HepG2 (cell line): Measurements from ENCODE around the gene FIGNL1. TPM values are rescaled to one million over a fixed set of nuclear protein-coding genes. Genes with fewer than 3 reads are reported as not detected.
A peak's percentile ranks its signal among the peaks of the same experiment; 100 is the strongest.

Experiments
- ARNTL ChIP-seq: sonication (generic); formaldehyde crosslinking; IDR thresholded peaks from 2 replicates; pipeline ENCODE4 v1.4.0; 2020; ENCODE audit warnings: mild to moderate bottlenecking, missing genetic modification reagents
- FOXK1 ChIP-seq: sonication (generic); formaldehyde crosslinking; IDR thresholded peaks from 2 replicates; pipeline ENCODE4 v1.4.0; 2020; ENCODE audit warnings: low read depth, missing genetic modification reagents, borderline replicate concordance
- FOXP4 ChIP-seq: sonication (generic); formaldehyde crosslinking; IDR thresholded peaks from 2 replicates; pipeline ENCODE4 v1.4.0; 2020; ENCODE audit warnings: missing genetic modification reagents
- IKZF4 ChIP-seq: sonication (generic); formaldehyde crosslinking; IDR thresholded peaks from 2 replicates; pipeline ENCODE4 v1.5.1; 2020; ENCODE audit warnings: borderline replicate concordance, mild to moderate bottlenecking, low read depth, missing genetic modification reagents; ENCODE audit errors: not compliant biosample characterization
- KAT8 ChIP-seq: IDR thresholded peaks from 2 replicates; pipeline ENCODE4 v1.6.1; 2016; ENCODE audit warnings: missing genetic modification reagents, missing compliant biosample characterization
- MYNN ChIP-seq: sonication (generic); formaldehyde crosslinking; IDR thresholded peaks from 2 replicates; pipeline ENCODE4 v1.4.0; 2020; ENCODE audit warnings: mild to moderate bottlenecking, low read depth, missing genetic modification reagents
- PTBP1 ChIP-seq: fragments of 200-400 bp; formaldehyde crosslinking; IDR thresholded peaks from 2 replicates; pipeline ENCODE4 v1.6.1; 2018; ENCODE audit warnings: low read length, low read depth; ENCODE audit not compliant: poor library complexity, severe bottlenecking
- RARG ChIP-seq: sonication (generic); formaldehyde crosslinking; IDR thresholded peaks from 2 replicates; pipeline ENCODE4 v1.4.0; 2020; ENCODE audit warnings: low read depth, mild to moderate bottlenecking, missing genetic modification reagents
- SP4 ChIP-seq: sonication (generic); formaldehyde crosslinking; IDR thresholded peaks from 2 replicates; pipeline ENCODE4 v1.8.1; 2023; ENCODE audit warnings: mild to moderate bottlenecking, missing genetic modification reagents
- THRA ChIP-seq: sonication (generic); formaldehyde crosslinking; IDR thresholded peaks from 2 replicates; pipeline ENCODE4 v1.4.0; 2020; ENCODE audit warnings: missing genetic modification reagents, borderline replicate concordance
- TMF1 ChIP-seq: sonication (generic); formaldehyde crosslinking; IDR thresholded peaks from 2 replicates; pipeline ENCODE4 v1.8.1; 2022; ENCODE audit warnings: low read depth, missing genetic modification reagents
- XRCC5 ChIP-seq: fragments of 200-400 bp; formaldehyde crosslinking; optimal IDR thresholded peaks from 2 replicates; pipeline ENCODE3; 2017; ENCODE audit warnings: mild to moderate bottlenecking, low read length
- ZNF121 ChIP-seq: sonication (generic); formaldehyde crosslinking; IDR thresholded peaks from 2 replicates; pipeline ENCODE4 v1.5.0; 2020; ENCODE audit warnings: mild to moderate bottlenecking, missing genetic modification reagents
- ZNF143 ChIP-seq: sonication (generic); formaldehyde crosslinking; IDR thresholded peaks from 2 replicates; pipeline ENCODE4 v1.4.0; 2020; ENCODE audit warnings: missing genetic modification reagents
- ZNF205 ChIP-seq: IDR thresholded peaks from 2 replicates; pipeline ENCODE4 v1.6.1; 2018; ENCODE audit warnings: missing biosample characterization, missing genetic modification reagents
- ZNF350 ChIP-seq: sonication (generic); formaldehyde crosslinking; IDR thresholded peaks from 2 replicates; pipeline ENCODE4 v1.4.0; 2020; ENCODE audit warnings: mild to moderate bottlenecking, low read depth, missing genetic modification reagents, borderline replicate concordance
- ZNF367 ChIP-seq: sonication (generic); formaldehyde crosslinking; IDR thresholded peaks from 2 replicates; pipeline ENCODE4 v1.4.0; 2020; ENCODE audit warnings: missing genetic modification reagents, borderline replicate concordance
- ZNF547 ChIP-seq: sonication (generic); formaldehyde crosslinking; IDR thresholded peaks from 2 replicates; pipeline ENCODE4 v1.5.1; 2020; ENCODE audit warnings: mild to moderate bottlenecking, missing genetic modification reagents
- ZNF772 ChIP-seq: sonication (generic); formaldehyde crosslinking; IDR thresholded peaks from 2 replicates; pipeline ENCODE4 v1.5.0; 2020; ENCODE audit warnings: mild to moderate bottlenecking, missing genetic modification reagents
- polyA plus RNA-seq, 8 experiments: library from polyadenylated mRNA; depleted of rRNA in 3 of 8; stranded (reverse) in 7 of 8; unstranded in 1 of 8; fragments of >200 nt; fragmentation: Illumina TruSeq in 4 of 8; extraction: Trizol in 4 of 8; gene quantifications; 2 replicates each; pipeline versions ENCODE4 v1.2.1 to v1.2.3, GENCODE V29; 2011 to 2016; ENCODE audit warnings: low read depth in 4 of 8, missing spikeins in 1 of 8, mixed read lengths in 1 of 8; ENCODE audit not compliant: insufficient read depth in 1 of 8
- total RNA-seq, 5 experiments: library from RNA; depleted of rRNA; stranded (reverse); fragments of >200 nt; fragmentation: Illumina TruSeq; extraction: Trizol; gene quantifications; 2 replicates each; pipeline ENCODE4 v1.2.3, GENCODE V29; 2016; ENCODE audit warnings: low read depth in 1 of 5
- TF ChIP-seq, protein P1 (sequence below): sonication (generic); formaldehyde crosslinking; IDR thresholded peaks from 2 replicates; pipeline ENCODE4 v1.5.0; 2020; ENCODE audit warnings: missing genetic modification reagents
- TF ChIP-seq, protein P2 (sequence below): sonication (generic); formaldehyde crosslinking; IDR thresholded peaks from 2 replicates; pipeline ENCODE4 v1.4.0; 2020; ENCODE audit warnings: missing genetic modification reagents

The FIGNL1 gene
- total and polyA plus RNA-seq, 2 of the 13 experiments (the other 11 are each of a cell fraction or from before 2014, with no cell fraction given) = 4.0 to 20.9 TPM

GRCh38 chr7:50449881-50450589 lies at the start of gene FIGNL1 (continued):
- TF ChIP-seq, protein P1, sequence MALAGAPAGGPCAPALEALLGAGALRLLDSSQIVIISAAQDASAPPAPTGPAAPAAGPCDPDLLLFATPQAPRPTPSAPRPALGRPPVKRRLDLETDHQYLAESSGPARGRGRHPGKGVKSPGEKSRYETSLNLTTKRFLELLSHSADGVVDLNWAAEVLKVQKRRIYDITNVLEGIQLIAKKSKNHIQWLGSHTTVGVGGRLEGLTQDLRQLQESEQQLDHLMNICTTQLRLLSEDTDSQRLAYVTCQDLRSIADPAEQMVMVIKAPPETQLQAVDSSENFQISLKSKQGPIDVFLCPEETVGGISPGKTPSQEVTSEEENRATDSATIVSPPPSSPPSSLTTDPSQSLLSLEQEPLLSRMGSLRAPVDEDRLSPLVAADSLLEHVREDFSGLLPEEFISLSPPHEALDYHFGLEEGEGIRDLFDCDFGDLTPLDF (CRISPR knock-in tag) = peak; percentile 97
- TF ChIP-seq, protein P2, sequence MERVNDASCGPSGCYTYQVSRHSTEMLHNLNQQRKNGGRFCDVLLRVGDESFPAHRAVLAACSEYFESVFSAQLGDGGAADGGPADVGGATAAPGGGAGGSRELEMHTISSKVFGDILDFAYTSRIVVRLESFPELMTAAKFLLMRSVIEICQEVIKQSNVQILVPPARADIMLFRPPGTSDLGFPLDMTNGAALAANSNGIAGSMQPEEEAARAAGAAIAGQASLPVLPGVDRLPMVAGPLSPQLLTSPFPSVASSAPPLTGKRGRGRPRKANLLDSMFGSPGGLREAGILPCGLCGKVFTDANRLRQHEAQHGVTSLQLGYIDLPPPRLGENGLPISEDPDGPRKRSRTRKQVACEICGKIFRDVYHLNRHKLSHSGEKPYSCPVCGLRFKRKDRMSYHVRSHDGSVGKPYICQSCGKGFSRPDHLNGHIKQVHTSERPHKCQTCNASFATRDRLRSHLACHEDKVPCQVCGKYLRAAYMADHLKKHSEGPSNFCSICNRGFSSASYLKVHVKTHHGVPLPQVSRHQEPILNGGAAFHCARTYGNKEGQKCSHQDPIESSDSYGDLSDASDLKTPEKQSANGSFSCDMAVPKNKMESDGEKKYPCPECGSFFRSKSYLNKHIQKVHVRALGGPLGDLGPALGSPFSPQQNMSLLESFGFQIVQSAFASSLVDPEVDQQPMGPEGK (CRISPR knock-in tag) = 0 out of 2 replicates have a peak, but pooled peaks have one; percentile 14
- TF ChIP-seq ZNF367 (CRISPR knock-in tag) = no peak
- TF ChIP-seq MYNN (CRISPR knock-in tag) = no peak
- 0 out of 2 replicates have a peak, but pooled peaks have one; percentile 10 for TF ChIP-seq THRA (CRISPR knock-in tag)
- peak; percentile 20; the same call in 1 of the 2 replicates for TF ChIP-seq FOXK1
- peak; percentile 33; the same call in 1 of the 2 replicates for TF ChIP-seq FOXP4 (CRISPR knock-in tag)
- peak; percentile 76 for TF ChIP-seq PTBP1
- peak; percentile 44; the same call in 1 of the 2 replicates for TF ChIP-seq ZNF350
- TF ChIP-seq RARG (CRISPR knock-in tag) = no peak
- peak; percentile 38; the same call in 1 of the 2 replicates for TF ChIP-seq ZNF772 (CRISPR knock-in tag)
- peak; percentile 88 for TF ChIP-seq TMF1
- TF ChIP-seq ZNF205 = peak; percentile 39; the same call in 1 of the 2 replicates
- TF ChIP-seq IKZF4 (CRISPR knock-in tag) = peak; percentile 92
- peak; percentile 96 for TF ChIP-seq ZNF547 (CRISPR knock-in tag)
- peak; percentile 64 for TF ChIP-seq SP4 (CRISPR knock-in tag)
- TF ChIP-seq KAT8 (CRISPR knock-in tag) = peak; percentile 94
- TF ChIP-seq ZNF121 (CRISPR knock-in tag) = 0 out of 2 replicates have a peak, but pooled peaks have one; percentile 6
- peak; percentile 20 for TF ChIP-seq XRCC5
- peak; percentile 50; the same call in 1 of the 2 replicates for TF ChIP-seq ZNF143
- no peak for TF ChIP-seq ARNTL (CRISPR knock-in tag)
